Endodermal cell (in vitro differentiated cells): Measurements from ENCODE around the gene METTL27. TPM values are rescaled to one million over a fixed set of nuclear protein-coding genes. Genes with fewer than 3 reads are reported as not detected.
A peak's percentile ranks its signal among the peaks of the same experiment; 100 is the strongest.
"Not testable (repeated sequence)": the region's sequence is repeated elsewhere in the genome, so short reads cannot be mapped to it uniquely, and the experiment has no call there.

Source experiments
- DNase-seq: peaks from one replicate; pipeline ENCODE4 v3.0.0-alpha.2; 2017
- H3K27ac ChIP-seq: 2 replicates; pipeline ENCODE4 v1.5.1; 2013; ENCODE audit warnings: mild to moderate bottlenecking, low read depth, low read length, moderate library complexity
- H3K27me3 ChIP-seq: 2 replicates; pipeline ENCODE4 v1.6.1; 2013; ENCODE audit warnings: mild to moderate bottlenecking, low read length, moderate library complexity; ENCODE audit not compliant: insufficient read depth, control insufficient read depth, poor library complexity, severe bottlenecking
- H3K36me3 ChIP-seq: 2 replicates; pipeline ENCODE4 v1.7.0; 2013; ENCODE audit warnings: mild to moderate bottlenecking, low read length, moderate library complexity; ENCODE audit not compliant: control insufficient read depth, insufficient read depth
- H3K4me1 ChIP-seq: one replicate; pipeline ENCODE4 v1.7.0; 2013; ENCODE audit warnings: low read length; ENCODE audit not compliant: control insufficient read depth, insufficient read depth
- H3K4me3 ChIP-seq: 2 replicates; pipeline ENCODE4 v1.5.1; 2013; ENCODE audit warnings: mild to moderate bottlenecking, low read length, moderate library complexity
- H3K9ac ChIP-seq: 2 replicates; pipeline ENCODE4 v1.6.1; 2013; ENCODE audit warnings: mild to moderate bottlenecking, low read length, moderate library complexity; ENCODE audit not compliant: poor library complexity, severe bottlenecking; ENCODE audit errors: extremely low read depth
- H3K9me3 ChIP-seq: 2 replicates; pipeline ENCODE4 v1.6.1; 2013; ENCODE audit warnings: mild to moderate bottlenecking, low read length, moderate library complexity; ENCODE audit not compliant: control insufficient read depth
- H3K27ac Mint-ChIP-seq: 2 replicates; pipeline ENCODE4 v1.8.0; 2020; ENCODE audit warnings: mixed read lengths
- H3K27me3 Mint-ChIP-seq: 2 replicates; pipeline ENCODE4 v1.8.0; 2021; ENCODE audit warnings: mild to moderate bottlenecking, mixed read lengths; ENCODE audit not compliant: insufficient read depth
- H3K36me3 Mint-ChIP-seq: 2 replicates; pipeline ENCODE4 v1.8.0; 2020; ENCODE audit warnings: low read depth, mixed read lengths
- H3K4me1 Mint-ChIP-seq: 2 replicates; pipeline ENCODE4 v1.8.0; 2020; ENCODE audit warnings: mixed read lengths
- H3K4me3 Mint-ChIP-seq: 2 replicates; pipeline ENCODE4 v1.8.0; 2020; ENCODE audit warnings: mild to moderate bottlenecking, moderate library complexity, mixed read lengths
- H3K9me3 Mint-ChIP-seq: 2 replicates; pipeline ENCODE4 v1.8.0; 2020; ENCODE audit warnings: mild to moderate bottlenecking, mixed read lengths
- CTCF ChIP-seq: fragments of 200-600 bp; sonication (generic); conservative IDR thresholded peaks from 2 replicates; pipeline ENCODE4 v1.5.0; 2021; ENCODE audit warnings: antibody characterized with exemption, mild to moderate bottlenecking
- WGBS, 2 experiments: methylation state at CpG; one replicate each; pipeline versions ENCODE4 v1.1.5 to v1.1.7; 2013; ENCODE audit warnings: missing lambda C conversion rate in 2 of 2, mixed read lengths in 1 of 2; ENCODE audit not compliant: insufficient coverage in 1 of 2, insufficient read length in 1 of 2; 5-methylcytosine and 5-hydroxymethylcytosine counted together
- total RNA-seq, 2 donors: library from RNA; stranded (reverse); fragmentation: NEBNext Ultra II Directional in 1 of 2; extraction: Animal tissue kit (Norgen Biotek cat#: 25700) in 1 of 2; gene quantifications; 2 replicates in 1 of 2; 3 replicates in 1 of 2; pipeline ENCODE4 v1.2.1, GENCODE V29; 2021

The METTL27 gene
- total RNA-seq, 2 donors from 2014 or later, result 20.9 to 22.2 TPM

GRCh38 chr7:73823257-73823656 is 19.1 kb downstream of the METTL27 start:
- H3K27ac Mint-ChIP-seq, result no peak overlapping the region
- no peak for TF ChIP-seq CTCF
- Histone ChIP-seq H3K4me3 (no peak overlapping the region), H3K27me3 (no peaks in the 10 kb centered on the region), H3K9ac (no peak overlapping the region), H3K27ac (no peak overlapping the region), H3K36me3 (no peaks in the 10 kb centered on the region), H3K9me3 (no peaks in the 10 kb centered on the region), H3K4me1 (peaks cover 3% of the 10 kb centered on the region)
- peaks cover 14% of the 10 kb centered on the region for H3K27me3 Mint-ChIP-seq
- peaks cover 10% of the 10 kb centered on the region for H3K4me1 Mint-ChIP-seq
- DNase-seq, result peak; percentile 35
- H3K36me3 Mint-ChIP-seq, result no peaks in the 10 kb centered on the region
- 81 to 88% methylated on average over 5 of the region's 5 CpGs for WGBS, 2 experiments
- no peaks in the 10 kb centered on the region for H3K9me3 Mint-ChIP-seq
- no peak overlapping the region for H3K4me3 Mint-ChIP-seq

GRCh38 chr7:73822319-73823173 is 19.8 kb downstream of the METTL27 start:
- Mint-ChIP-seq H3K27me3 (peaks cover 14% of the 10 kb centered on the region), H3K9me3 (no peaks in the 10 kb centered on the region), H3K4me1 (peaks cover 4% of the 10 kb centered on the region), H3K4me3 (no peak overlapping the region), H3K36me3 (no peaks in the 10 kb centered on the region), H3K27ac (no peak overlapping the region)
- Histone ChIP-seq H3K4me1 (no peaks in the 10 kb centered on the region), H3K27me3 (no peaks in the 10 kb centered on the region), H3K36me3 (no peaks in the 10 kb centered on the region), H3K9me3 (no peaks in the 10 kb centered on the region), H3K9ac (no peak overlapping the region), H3K4me3 (no peak overlapping the region), H3K27ac (no peak overlapping the region)
- WGBS, 2 experiments, result 81% methylated on average over 4 to 15 of the region's 15 CpGs
- DNase-seq, result peak; percentile 67
- no peak for TF ChIP-seq CTCF

- H3K27me3 Mint-ChIP-seq, result peaks cover 14% of the 10 kb centered on the region
- not testable (repeated sequence) for H3K9me3 Mint-ChIP-seq, H3K9ac ChIP-seq, H3K27ac ChIP-seq, DNase-seq, H3K36me3 Mint-ChIP-seq, H3K27me3 ChIP-seq, H3K4me1 ChIP-seq, H3K4me3 ChIP-seq, H3K27ac Mint-ChIP-seq, H3K36me3 ChIP-seq, H3K9me3 ChIP-seq, H3K4me1 Mint-ChIP-seq, H3K4me3 Mint-ChIP-seq
- 93 to 95% methylated on average over 13 to 14 of the region's 14 CpGs for WGBS, 2 experiments
Measured at GRCh38 chr7:73821597-73822285, 20.6 kb downstream of the METTL27 start.
